Kidney glomerular epithelial cell (primary cell): ENCODE results near the gene PARP8.

ENCODE experiments used
- DNase-seq: peaks from one replicate; lab custom pipeline; 2025; lab: John Stamatoyannopoulos, UW

The PARP8 gene

DNA sequence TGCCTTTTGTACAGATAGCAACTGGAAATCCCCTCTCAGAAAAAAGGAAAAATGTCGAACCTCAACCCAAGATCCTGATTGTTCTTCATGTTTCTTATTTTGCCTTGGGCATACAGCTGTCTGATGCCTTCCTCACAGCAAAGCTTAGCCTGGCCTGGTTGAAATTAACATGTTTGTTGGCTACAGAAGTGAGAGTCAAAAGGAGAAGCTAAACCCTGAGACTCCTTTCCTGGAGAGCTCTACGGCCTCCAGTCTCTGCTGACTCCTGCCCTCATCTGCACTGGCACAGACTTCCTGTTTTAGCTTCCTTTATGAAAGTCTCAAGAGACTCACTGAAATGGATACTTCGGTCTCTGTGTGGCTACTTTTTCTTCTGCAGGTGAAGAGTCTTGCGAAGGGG, 186.7 kb downstream of the PARP8 start:
- no peak for DNase-seq

DNA sequence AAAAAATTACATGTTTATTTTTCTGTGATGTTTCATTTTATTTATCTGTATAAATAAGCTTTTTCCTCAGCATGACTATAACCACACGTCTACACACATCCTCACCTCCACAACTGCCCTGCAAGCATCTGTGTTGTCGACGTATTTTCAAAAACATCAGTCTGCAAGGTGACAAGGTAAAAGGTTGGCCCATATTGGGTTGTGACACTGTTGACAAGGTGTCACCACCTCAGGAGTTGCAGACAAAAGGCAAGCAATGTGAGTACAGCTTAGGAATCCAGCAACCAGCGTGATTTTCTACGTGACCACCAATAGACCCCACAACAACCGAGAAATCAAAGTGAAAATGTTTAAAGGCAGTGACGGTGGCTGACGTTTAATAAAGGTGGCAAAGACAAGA, 187.6 kb downstream of the PARP8 start:
- DNase-seq = no peak

DNA sequence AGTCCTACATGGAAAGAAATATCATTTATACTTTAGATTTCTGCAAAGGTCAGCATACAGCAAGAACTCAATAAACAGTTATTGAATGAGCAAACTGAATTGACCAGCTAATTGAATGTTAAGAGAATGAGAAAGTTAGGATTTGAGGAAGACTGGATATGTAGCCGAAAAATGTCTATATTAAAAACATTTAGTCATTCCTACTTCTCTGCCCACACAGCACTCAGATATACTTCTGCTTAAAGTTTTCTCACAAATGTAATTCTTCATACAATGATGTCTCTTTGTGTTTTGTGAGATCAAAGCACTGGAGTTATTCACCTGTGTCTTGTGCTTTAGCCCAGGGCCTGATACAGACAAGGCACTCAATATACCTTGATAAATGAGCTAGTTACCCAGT, 188.6 kb downstream of the PARP8 start:
- no peak for DNase-seq

DNA sequence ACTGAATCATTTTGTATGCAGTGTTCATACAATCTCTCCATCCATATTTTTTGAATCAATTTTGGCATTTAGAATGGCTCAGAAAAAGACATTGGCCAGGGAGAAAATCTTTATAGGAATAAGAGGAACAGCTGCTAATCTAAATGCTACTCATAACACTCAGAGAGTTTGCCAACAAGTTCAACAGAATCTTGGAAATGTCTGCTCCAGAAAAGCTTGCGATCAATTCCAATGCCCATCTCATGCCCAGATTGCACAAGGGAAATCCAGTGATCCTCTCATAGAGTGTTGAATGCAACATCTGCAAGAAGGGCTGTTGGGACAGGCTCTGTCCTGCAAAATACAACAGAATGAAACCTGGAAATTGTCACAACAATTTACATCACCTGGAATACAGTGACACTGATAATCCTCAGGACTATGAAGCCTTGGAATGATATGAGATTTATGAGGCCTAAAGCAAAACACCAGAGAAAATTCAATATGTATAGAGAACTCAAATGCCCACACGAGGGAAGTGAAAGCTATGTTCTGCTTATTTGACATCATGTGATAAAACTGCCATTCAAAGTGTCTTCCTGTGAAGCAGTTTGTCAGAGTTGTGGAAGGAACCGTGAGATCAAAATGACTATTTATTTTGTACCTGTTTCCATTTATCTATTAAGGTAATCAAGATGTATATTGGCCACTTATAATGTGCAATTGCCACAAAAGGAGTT, 190.1 kb downstream of the PARP8 start:
- DNase-seq = no peak

DNA sequence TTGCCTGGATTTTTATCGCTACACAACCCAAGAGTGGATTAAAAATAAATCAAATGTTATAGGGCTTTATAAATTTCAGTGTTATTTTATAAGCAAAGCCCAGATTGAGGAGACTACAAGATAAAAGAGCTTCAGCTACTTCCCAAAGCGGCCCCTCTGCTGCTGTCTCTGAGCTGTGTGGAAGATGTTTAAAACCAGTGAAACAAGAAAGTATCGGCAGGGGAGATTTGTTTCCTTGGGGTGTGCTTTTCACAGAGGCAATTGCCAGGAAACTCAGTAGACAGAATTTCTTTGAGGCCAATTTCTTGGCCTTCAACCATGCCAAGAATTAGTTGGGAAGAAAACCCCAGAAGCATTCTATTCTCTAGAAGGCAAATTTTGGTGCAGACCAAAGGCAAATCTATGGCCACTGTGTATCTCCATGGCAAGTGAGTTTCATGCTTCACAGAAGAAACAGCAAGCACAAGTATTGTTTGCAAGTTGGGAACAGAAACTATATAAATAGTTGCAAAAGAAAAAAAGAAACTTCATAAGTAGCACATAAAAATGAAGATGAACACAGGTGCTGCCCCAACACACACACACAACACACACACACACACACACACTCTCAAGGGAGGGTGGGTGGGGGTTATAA, 197.2 kb downstream of the PARP8 start:
- DNase-seq = no peak

DNA sequence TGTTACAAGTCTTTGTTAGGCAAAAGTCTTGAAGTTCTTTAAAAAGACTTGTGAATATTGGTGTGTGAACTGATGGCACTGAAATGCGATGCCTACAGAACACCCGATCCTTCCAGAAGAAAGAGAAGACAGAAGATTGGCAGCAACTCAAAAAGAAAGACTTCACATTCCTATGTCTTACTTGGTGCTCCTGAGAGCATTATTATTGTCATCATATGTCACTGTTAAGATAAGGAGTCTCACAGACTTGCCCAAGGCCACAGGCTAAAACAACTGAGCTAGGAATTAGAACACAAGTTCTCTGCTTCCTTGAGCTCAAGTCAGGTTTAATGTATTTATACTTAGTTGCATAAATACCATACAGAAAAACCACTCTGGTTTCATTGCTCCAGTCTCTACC, 198.0 kb downstream of the PARP8 start:
- DNase-seq = no peak

DNA sequence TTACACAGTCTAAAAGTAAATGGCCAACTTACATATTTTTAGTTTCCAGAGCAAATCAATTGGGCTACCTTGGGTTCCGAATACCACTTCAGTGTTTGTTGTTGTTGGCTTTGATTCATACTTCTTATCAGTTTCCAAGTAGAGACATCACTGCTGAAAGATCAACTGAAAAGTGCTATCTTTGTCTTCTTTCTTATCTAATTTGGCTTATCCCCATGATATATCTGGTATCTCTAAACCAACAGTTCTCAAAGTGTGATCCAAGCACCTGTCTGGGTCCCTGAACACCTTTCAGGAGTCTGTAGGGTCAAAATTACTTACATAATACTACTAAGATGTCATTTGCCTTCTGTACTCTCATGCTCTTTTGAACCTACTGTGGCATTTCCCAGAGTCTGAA, 200.0 kb downstream of the PARP8 start:
- DNase-seq = no peak

DNA sequence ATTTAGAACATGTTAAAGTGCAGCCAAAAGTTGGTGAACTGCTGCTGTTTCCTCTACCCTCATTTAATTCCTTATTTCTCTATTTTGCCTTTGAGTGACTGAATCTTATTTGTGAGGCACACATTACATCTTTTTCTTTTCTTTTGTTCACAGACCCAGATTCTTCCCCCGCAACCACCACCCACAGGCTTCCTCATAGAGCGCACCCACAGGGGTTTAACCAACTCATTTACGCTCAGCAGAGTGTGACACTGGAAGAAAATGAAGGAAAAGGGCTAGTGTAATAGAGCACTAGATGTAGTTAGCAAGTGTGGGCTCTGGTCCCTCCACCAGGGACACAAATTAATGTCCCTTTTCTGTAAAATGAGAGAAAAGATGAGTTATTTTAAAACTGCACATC, 200.7 kb downstream of the PARP8 start:
- DNase-seq = no peak

DNA sequence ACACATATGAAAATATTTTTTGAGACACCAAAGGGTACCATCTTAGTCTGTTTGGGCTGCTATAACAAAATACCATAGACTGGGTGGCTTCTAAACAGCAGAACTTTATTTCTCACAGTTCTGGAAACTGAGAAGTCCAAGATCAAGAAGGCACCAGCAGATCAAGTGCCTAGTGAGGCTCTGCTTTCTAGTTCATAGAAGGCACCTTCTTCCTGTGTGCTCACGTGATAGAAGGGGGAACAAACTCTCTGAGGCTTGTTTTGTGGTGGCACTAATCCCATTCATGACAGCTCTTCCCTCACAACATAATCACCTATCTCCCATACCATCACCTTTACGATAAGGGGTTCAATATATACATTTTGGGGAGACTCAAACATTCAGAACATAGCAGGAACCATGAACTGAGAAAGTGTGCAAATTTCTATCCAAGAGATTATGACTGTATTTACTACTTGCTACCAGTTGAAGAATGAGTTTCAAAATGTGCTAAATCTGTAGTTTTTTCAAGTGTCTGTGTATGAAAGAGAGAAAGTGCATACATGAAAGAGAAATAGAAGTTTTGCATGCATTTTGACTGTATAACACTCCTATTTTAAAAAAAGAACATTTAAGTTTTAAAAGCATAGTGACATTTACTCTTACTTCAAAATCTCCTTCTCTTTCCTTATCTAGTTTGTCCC, 207.3 kb downstream of the PARP8 start:
- DNase-seq = no peak

DNA sequence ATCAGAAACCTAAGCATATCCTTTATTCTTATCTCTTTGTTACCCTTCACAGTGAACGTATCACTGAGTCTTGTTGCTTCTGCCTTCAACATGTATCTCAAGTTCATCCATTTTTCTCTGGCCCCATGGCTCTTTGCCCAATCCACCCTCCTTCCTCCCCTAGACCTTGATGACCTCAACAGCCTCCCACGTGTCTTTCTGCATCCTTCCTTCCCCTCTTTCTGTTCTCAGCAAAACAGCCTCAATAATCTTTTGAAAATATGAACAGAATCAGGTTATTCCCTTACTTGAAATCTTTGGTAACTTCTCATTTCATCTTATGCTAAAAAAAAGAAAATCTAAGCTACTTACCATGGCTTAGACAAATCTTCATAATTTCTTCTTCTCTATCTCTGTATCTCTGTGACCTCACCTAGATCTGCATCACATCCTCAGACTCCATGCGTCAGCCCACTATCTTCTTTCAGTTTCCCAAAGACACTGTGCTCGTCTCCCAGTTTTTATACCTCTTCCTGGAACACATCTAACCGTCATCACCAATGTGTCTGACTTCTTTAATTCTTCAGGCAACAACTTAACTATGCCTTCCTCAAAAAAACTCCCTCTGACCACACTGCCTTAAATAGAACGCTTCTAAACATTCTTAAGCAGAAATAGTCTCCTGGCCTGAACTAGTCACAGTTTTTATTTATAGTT, 208.0 kb downstream of the PARP8 start:
- DNase-seq = no peak

DNA sequence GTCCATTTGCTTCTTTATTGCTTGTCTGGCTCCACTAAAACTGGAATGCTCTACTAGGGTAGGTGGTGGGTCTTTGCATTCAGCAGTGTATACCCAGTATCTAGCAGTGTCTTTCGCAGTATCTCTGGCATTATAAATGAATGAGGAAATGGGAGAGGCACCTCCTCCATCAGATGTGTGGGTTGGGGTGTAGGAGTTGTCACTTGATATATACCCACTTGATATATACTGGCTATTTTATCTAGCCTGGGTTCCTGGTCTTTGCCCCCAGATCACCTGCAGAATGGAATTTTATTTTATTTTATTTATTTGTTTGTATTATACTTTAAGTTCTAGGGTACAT, 208.5 kb downstream of the PARP8 start:
- DNase-seq = no peak

DNA sequence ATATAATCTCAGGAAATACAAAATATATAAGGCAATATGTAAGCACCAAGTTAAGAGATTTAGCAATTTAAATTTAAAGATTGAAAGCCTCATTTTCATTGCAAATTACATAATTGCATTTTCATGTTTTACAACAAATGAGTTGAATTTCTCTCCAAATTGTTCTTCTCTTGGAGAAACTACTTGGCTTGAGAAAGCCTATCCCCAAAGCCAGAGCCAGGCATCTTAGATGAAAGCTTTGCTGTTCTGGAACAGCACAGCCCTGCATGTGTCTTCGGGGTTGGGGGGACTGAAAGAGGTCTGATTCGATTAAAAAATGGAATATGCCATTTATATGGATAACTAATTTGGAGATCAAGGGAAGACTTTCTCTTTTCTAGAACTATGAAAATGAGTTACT, 212.0 kb downstream of the PARP8 start:
- no peak for DNase-seq

DNA sequence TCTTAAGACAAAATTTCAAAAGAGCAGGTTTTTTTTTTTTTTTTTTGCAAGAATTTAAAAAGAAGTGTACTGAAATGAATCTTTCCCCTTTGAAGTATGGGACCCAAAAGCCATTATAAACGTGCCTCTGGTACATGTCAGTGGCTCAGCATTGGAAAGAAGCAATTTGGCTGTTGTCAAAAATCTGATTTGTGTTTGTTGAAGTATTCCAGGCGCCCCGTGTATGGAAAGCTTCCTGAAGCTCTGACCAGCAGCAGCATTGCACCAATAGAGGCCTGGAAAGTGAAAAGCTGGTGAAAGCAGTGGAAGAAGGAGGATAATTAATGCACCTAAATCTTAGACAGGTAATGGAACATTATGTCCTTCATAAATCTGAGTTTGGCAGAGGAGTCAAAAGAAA, 215.0 kb downstream of the PARP8 start:
- no peak for DNase-seq

DNA sequence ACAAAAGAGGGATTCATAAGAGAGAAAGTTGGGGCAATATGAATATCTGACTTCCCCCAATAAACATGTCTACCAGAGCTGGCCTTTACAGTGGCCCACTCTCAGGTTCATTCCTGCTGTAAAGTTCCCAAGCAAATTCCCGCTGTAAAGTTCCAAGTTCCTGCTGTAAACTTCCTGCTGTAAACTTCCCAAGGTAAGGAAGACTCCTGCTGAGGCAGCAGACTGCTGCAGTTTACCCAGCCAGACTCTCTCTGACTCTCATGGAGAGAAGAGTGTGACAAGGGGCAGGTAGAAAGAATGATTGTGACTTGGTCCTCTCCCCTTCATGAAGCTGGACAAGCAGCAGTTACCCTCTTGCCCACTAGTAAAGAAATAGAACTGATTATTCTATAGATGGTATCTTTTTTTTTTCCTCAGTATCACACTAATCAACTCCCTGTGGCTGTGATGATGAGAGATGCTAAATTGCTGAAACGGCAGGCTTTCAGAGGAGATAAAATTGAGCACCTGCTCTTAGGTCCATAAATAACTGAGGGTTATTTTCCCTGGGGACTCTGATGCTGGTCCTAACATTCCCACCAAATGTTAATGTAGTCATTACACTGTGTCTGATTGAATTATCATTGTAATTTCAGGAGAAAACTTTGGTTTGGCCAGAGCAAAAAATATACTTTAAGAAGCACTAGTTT, 220.4 kb downstream of the PARP8 start:
- DNase-seq = no peak

DNA sequence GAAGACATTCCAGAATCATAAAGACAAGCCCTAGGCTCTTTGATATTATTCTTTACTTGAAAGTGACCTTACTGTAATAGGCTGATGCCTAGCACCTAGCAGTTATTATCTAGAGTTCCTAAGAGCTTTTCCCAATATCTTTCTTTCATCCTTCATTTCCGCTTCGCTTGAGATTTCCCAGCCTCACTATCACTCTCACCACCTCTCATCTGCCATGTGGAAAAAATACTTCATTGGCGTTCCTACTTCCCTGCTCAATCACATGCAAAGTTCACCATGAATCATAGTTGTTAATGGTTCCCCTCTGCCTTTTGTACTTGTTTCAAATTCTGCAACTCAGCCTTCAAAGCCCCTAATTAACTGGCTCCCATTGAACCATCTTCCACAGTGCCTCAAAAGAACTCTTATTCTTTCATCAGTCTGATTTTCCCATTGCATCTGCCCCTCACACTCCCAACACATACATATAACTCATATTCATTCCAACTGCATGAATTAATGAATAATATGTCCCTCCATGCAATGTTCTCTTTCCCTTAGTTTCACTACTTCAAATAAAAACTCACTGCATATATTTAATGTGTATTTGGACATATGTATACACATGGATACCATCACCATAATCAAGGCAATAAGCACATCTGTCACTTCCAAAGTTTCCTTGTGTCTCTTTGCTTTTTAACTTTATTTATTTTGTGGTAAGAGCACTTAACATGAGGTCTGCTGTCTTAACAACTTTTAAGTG, 221.6 kb downstream of the PARP8 start:
- DNase-seq = no peak

DNA sequence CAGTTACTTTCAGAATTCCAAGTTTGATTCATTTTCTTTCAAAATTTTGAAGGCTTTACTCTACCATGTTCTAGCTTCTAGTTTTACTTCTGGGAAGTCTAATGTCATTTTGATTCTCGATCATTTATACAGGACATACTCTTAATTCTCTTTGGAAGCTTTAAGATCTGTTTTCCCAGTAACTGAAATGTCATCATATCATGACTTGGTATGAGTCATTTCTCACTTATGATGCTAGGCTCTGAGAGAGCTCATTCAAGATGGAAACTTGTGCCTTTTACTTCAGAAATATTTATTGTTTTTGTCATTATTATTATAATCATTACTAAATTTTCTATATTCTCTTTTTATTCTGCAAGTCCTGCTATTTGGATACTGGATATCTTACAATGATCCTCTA, 222.3 kb downstream of the PARP8 start:
- DNase-seq = no peak

DNA sequence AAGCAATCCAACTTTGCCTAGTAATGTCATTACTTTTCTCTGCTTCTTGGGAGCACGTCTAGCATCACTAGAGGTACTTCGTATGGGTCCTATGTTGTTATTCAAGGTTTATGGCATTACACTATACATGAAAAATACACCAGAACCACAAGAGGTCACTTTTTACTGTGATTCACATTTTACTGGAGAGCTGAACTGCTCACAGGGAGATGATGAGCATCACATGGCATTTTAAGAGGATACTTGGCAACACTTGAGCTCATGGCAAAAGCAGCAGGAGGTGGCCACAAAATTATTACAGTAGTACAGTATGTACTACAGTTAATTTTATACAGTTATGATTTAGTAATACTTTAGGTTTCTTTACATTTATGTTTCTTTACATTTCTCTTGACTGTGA, 223.4 kb downstream of the PARP8 start:
- no peak for DNase-seq
